ENCODE results near the gene CA9.

GRCh38 chr9:35674025-35674361 is 265 bp downstream of the CA9 start:
- TF ChIP-seq GATA2 (IDR thresholded peaks at IDR 0.05; ENCODE audit: low read depth, low read length) (no peak), GATA3 (IDR thresholded peaks at IDR 0.05; ENCODE audit: low read depth, low read length) (no peak)
